Activated CD8-positive, alpha-beta memory T cell treated with anti-CD3 and anti-CD28 coated beads, Interleukin-2, amount 10 ng/mL, durations not matched to agents 7 days and 5 days (primary cell): Measurements from ENCODE around the gene ROMO1. TPM values are rescaled to one million over a fixed set of nuclear protein-coding genes. Genes with fewer than 3 reads are reported as not detected.
"Not testable (repeated sequence)": the region's sequence is repeated elsewhere in the genome, so short reads cannot be mapped to it uniquely, and the experiment has no call there.

Source experiments
- ATAC-seq: fragments of 150-1000 bp; cut with Tn5 transposase; one replicate; pipeline ENCODE4 v1.10.0; 2021; ENCODE audit warnings: moderate library complexity
- CTCF ChIA-PET: fragments of 350-600 bp; sonication (Branson Sonifier 250); formaldehyde crosslinking; loops from one replicate; lab custom pipeline; 2021; ENCODE audit warnings: antibody characterized with exemption; lab: Charles Lee
- DNase-seq: peaks from one replicate; pipeline ENCODE4 v3.0.0-alpha.2; 2020
- H3K27ac Mint-ChIP-seq: one replicate; pipeline ENCODE4 v1.8.0; 2021; ENCODE audit warnings: mild to moderate bottlenecking, mixed read lengths
- H3K27me3 Mint-ChIP-seq: one replicate; pipeline ENCODE4 v1.8.0; 2021; ENCODE audit warnings: mixed read lengths
- H3K36me3 Mint-ChIP-seq: one replicate; pipeline ENCODE4 v1.8.0; 2021; ENCODE audit warnings: mild to moderate bottlenecking, mixed read lengths
- H3K4me1 Mint-ChIP-seq: one replicate; pipeline ENCODE4 v1.8.0; 2021; ENCODE audit warnings: mixed read lengths
- H3K4me3 Mint-ChIP-seq: one replicate; pipeline ENCODE4 v1.8.0; 2021; ENCODE audit warnings: mild to moderate bottlenecking, moderate library complexity, mixed read lengths
- H3K9me3 Mint-ChIP-seq: one replicate; pipeline ENCODE4 v1.8.0; 2022; ENCODE audit warnings: low read depth, mixed read lengths
- total RNA-seq, 2 experiments: library from RNA; stranded (reverse); gene quantifications; one replicate each; pipeline ENCODE4 v1.2.3, GENCODE V29; 2021

ROMO1 gene
- total RNA-seq, 2 experiments from 2014 or later, result 115 to 122 TPM

DNA sequence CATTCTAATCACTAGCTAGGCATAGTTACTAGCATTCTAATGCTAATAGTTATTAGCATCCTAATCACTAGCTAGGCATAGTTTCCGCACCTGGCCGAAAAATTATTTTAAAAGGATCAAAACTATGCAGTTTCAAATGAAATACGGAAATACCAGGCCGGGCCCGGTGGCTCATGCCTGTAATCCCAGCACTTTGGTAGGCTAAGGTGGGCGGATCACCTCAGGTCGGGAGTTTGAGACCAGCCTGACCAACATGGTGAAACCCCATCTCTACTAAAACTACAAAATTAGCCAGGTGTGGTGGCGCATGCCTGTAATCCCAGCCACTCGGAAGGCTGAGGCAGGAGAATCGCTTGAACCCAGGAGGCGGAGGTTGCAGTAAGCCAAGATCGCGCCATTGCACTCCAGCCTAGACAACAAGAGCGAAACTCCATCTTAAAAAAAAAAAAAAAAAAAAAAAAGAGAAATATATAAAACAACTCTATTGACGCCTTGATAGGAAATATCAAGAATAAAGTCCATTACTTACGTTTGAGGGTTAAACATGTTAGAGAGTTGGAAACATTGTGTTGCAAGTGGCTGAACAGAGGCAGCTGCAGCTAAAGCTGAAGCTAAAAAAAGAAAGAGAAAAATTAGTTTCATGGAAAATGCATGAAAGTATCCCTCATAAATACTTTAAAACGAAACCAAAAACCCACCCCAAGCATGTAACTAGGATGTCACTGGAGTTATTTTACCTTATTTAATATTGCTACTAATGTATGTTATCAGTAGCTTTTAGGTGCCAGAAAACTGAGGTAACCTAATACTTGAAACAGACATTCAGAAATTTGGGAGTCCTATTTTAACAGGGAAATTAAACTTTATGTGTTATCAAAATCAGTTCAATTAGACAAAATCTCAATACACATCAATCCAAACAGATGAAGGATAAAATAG lies 7.7 kb downstream of the ROMO1 start:
- CTCF ChIA-PET, result interaction anchor here (0.9 to 2.3 kb wide), 2 partner anchors 8 to 28 kb away, joined by 4 to 8 read pairs; no protein-coding TSS in a partner anchor
- H3K27me3 Mint-ChIP-seq, H3K4me3 Mint-ChIP-seq, H3K9me3 Mint-ChIP-seq, H3K27ac Mint-ChIP-seq, ATAC-seq: not testable (repeated sequence)
- H3K4me1 Mint-ChIP-seq, result peaks cover 47% of the 10 kb centered on the region
- H3K36me3 Mint-ChIP-seq, result peaks cover 73% of the 10 kb centered on the region
- DNase-seq, result peak; percentile 18

GRCh38 chr20:35708502-35708901 lies 9.3 kb downstream of the ROMO1 start:
- H3K4me1 Mint-ChIP-seq, result peaks cover 50% of the 10 kb centered on the region
- no peak overlapping the region for H3K4me3 Mint-ChIP-seq
- H3K27me3 Mint-ChIP-seq, result no peaks in the 10 kb centered on the region
- DNase-seq (no peak), ATAC-seq (no peak)
- no peaks in the 10 kb centered on the region for H3K9me3 Mint-ChIP-seq
- H3K36me3 Mint-ChIP-seq, result peaks cover 71% of the 10 kb centered on the region
- H3K27ac Mint-ChIP-seq, result peak overlapping the region; percentile 18
- CTCF ChIA-PET, result interaction anchor here (1.2 to 2.3 kb wide), 2 partner anchors 19 to 176 kb away, joined by 3 to 7 read pairs; no protein-coding TSS in a partner anchor

DNA sequence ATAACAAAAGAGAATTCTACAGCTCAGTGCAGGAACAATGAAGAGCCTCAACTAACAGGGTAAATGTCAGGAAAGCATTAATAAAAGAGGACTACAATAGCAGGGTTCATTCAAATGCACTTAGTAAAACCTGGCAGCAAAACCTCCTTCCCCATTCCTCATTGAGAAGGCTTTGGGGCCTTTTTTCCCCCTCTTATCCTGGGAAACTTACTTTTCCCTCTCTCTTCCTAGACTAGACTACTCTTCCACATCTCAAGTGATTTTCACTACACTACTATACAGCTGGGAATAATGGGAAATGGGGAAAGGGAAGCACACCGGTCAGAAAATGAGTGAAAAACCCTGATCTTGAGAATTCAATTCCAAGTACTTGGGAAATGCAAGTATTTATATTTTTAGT lies 10.1 kb downstream of the ROMO1 start:
- no peaks in the 10 kb centered on the region for H3K9me3 Mint-ChIP-seq
- H3K4me1 Mint-ChIP-seq, result peaks cover 53% of the 10 kb centered on the region
- DNase-seq (no peak), ATAC-seq (no peak)
- H3K27me3 Mint-ChIP-seq, result no peaks in the 10 kb centered on the region
- CTCF ChIA-PET, result interaction anchor here (0.7 to 5.0 kb wide), 5 partner anchors 8 to 175 kb away, joined by 3 to 28 read pairs (median 5); partner anchors contain the start of genes NFS1 and ROMO1
- H3K36me3 Mint-ChIP-seq, result peaks cover 71% of the 10 kb centered on the region
- peak overlapping the region; percentile 64 for H3K27ac Mint-ChIP-seq
- H3K4me3 Mint-ChIP-seq, result no peak overlapping the region

DNA sequence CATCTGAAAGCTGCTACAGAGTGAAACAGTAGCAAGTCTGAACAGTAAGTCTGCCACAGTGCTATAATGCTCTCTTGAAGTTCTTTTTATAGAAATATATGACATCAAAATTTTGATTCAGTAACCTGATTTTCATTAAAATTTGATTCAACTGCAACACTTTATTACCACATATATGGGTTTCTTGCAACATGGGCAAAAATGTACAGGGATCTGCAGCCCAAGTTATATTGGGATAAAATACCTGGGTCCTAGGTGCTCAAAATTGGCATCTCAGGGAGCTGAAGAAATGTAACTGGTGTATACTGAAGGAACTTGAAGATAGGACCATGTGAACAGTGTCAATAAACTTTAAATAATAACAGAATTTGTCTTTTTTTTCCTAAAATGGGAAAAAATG lies 10.8 kb downstream of the ROMO1 start:
- ATAC-seq (no peak), DNase-seq (no peak)
- no peak overlapping the region for H3K4me3 Mint-ChIP-seq
- peaks cover 50% of the 10 kb centered on the region for H3K4me1 Mint-ChIP-seq
- no peak overlapping the region for H3K27ac Mint-ChIP-seq
- peaks cover 67% of the 10 kb centered on the region for H3K36me3 Mint-ChIP-seq
- CTCF ChIA-PET, result interaction anchor here (0.7 to 5.0 kb wide), 6 partner anchors 8 to 174 kb away, joined by 3 to 28 read pairs (median 4); partner anchors contain the start of genes NFS1 and ROMO1
- H3K27me3 Mint-ChIP-seq, result no peaks in the 10 kb centered on the region
- H3K9me3 Mint-ChIP-seq, result no peaks in the 10 kb centered on the region

- Mint-ChIP-seq H3K27ac (peak overlapping the region; percentile 81), H3K9me3 (no peaks in the 10 kb centered on the region), H3K36me3 (peaks cover 70% of the 10 kb centered on the region), H3K4me3 (peak overlapping the region; percentile 56), H3K4me1 (peaks cover 54% of the 10 kb centered on the region), H3K27me3 (no peaks in the 10 kb centered on the region)
- ATAC-seq, result no peak
- no peak for DNase-seq
- CTCF ChIA-PET, result interaction anchor here (0.8 to 5.0 kb wide), 7 partner anchors 9 to 173 kb away, joined by 3 to 28 read pairs (median 5); partner anchors contain the start of genes NFS1, RBM39 and ROMO1
Measured at GRCh38 chr20:35710884-35711587, 11.8 kb downstream of the ROMO1 start.

- no peak for DNase-seq
- peaks cover 56% of the 10 kb centered on the region for H3K4me1 Mint-ChIP-seq
Measured at GRCh38 chr20:35711588-35712209, 12.5 kb downstream of the ROMO1 start.

GRCh38 chr20:35713120-35713519 lies 13.9 kb downstream of the ROMO1 start:
- H3K27me3 Mint-ChIP-seq, H3K9me3 Mint-ChIP-seq, DNase-seq, H3K4me3 Mint-ChIP-seq, ATAC-seq: not testable (repeated sequence)
- CTCF ChIA-PET, result interaction anchor here (0.8 to 5.0 kb wide), 4 partner anchors 9 to 94 kb away, joined by 3 to 28 read pairs (median 9); partner anchors contain the start of genes NFS1 and ROMO1
- H3K4me1 Mint-ChIP-seq, result peaks cover 61% of the 10 kb centered on the region
- peaks cover 69% of the 10 kb centered on the region for H3K36me3 Mint-ChIP-seq
- H3K27ac Mint-ChIP-seq, result peak overlapping the region; percentile 64

More at GRCh38 chr20:35711588-35712209, 12.5 kb downstream of the ROMO1 start:
- peak; percentile 64 for ATAC-seq
- Mint-ChIP-seq H3K36me3 (peaks cover 69% of the 10 kb centered on the region), H3K27me3 (no peaks in the 10 kb centered on the region), H3K4me3 (peak overlapping the region; percentile 56), H3K27ac (peak overlapping the region; percentile 81), H3K9me3 (no peaks in the 10 kb centered on the region)
- CTCF ChIA-PET, result interaction anchor here (0.8 to 5.0 kb wide), 6 partner anchors 8 to 110 kb away, joined by 3 to 28 read pairs (median 4); partner anchors contain the start of genes NFS1, RBM39 and ROMO1

DNA sequence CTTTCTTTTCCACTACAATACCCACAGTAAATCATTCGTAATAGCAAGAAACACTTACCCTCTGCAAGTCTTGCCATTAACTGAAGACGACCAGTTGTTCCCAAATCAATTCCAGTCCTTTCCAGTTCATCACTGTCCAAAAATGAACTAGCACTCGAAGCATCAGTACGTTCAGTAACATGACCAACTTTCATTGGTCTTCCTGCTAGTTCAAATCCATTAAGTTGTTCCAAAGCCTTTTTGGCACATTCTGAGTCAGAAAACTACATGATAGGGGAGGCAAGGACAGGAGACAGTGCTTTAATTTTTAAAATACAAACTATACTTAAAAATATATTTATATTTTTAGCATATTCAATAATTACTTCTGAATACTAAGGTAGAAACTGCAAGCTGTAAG lies 14.9 kb downstream of the ROMO1 start:
- H3K36me3 Mint-ChIP-seq, result peaks cover 69% of the 10 kb centered on the region
- no peak overlapping the region for H3K4me3 Mint-ChIP-seq
- no peaks in the 10 kb centered on the region for H3K9me3 Mint-ChIP-seq
- H3K27me3 Mint-ChIP-seq, result no peaks in the 10 kb centered on the region
- ATAC-seq, result no peak
- H3K4me1 Mint-ChIP-seq, result peaks cover 57% of the 10 kb centered on the region
- peak overlapping the region; percentile 40 for H3K27ac Mint-ChIP-seq
- CTCF ChIA-PET, result interaction anchor here (0.6 to 5.0 kb wide), 4 partner anchors 8 to 26 kb away, joined by 3 to 28 read pairs (median 10); partner anchors contain the start of genes NFS1 and ROMO1
- no peak for DNase-seq

DNA sequence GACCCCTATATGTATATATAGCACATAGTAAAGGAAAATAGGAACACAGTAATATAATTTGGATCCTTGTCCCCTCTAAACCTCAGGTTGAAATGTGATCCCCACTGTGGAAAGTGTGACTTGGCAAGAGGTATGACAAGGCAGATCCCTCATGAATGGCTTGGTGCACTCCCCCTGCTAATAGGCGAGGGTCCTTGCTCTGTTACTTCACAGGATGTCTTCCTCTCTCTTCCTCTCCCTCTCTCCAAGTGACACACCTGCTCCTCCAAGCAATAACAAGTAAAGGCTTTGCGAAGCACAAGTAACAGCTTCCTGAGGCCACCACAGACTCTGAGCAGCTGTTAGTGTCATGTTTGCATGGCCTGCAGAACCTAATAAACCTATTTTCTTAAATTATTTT lies 16.4 kb downstream of the ROMO1 start:
- Mint-ChIP-seq H3K27me3 (no peaks in the 10 kb centered on the region), H3K27ac (peak overlapping the region; percentile 62), H3K4me1 (peaks cover 55% of the 10 kb centered on the region), H3K36me3 (peaks cover 69% of the 10 kb centered on the region), H3K9me3 (no peaks in the 10 kb centered on the region), H3K4me3 (no peak overlapping the region)
- ATAC-seq (peak; percentile 7), DNase-seq (no peak)
- CTCF ChIA-PET, result interaction anchor here (1.7 kb wide), 1 partner anchor 9 kb away, joined by 4 read pairs; no protein-coding TSS in a partner anchor

- H3K4me1 Mint-ChIP-seq, result peaks cover 51% of the 10 kb centered on the region
- CTCF ChIA-PET, result interaction anchor here (1.0 kb wide), 1 partner anchor 23 kb away, joined by 3 read pairs; no protein-coding TSS in a partner anchor
- no peak overlapping the region for H3K27ac Mint-ChIP-seq
- H3K9me3 Mint-ChIP-seq, result no peaks in the 10 kb centered on the region
- H3K27me3 Mint-ChIP-seq, result no peaks in the 10 kb centered on the region
- DNase-seq, result no peak
- no peak for ATAC-seq
- peaks cover 68% of the 10 kb centered on the region for H3K36me3 Mint-ChIP-seq
- no peak overlapping the region for H3K4me3 Mint-ChIP-seq
Measured at GRCh38 chr20:35716330-35716729, 17.1 kb downstream of the ROMO1 start.

- peaks cover 52% of the 10 kb centered on the region for H3K4me1 Mint-ChIP-seq
- not testable (repeated sequence) for H3K9me3 Mint-ChIP-seq, H3K4me3 Mint-ChIP-seq, H3K27ac Mint-ChIP-seq, ATAC-seq, DNase-seq, H3K27me3 Mint-ChIP-seq
- peaks cover 70% of the 10 kb centered on the region for H3K36me3 Mint-ChIP-seq
- CTCF ChIA-PET, result interaction anchor here (1.7 kb wide), 1 partner anchor 8 kb away, joined by 5 read pairs; no protein-coding TSS in a partner anchor
Measured at GRCh38 chr20:35718321-35718720, 19.1 kb downstream of the ROMO1 start.

DNA sequence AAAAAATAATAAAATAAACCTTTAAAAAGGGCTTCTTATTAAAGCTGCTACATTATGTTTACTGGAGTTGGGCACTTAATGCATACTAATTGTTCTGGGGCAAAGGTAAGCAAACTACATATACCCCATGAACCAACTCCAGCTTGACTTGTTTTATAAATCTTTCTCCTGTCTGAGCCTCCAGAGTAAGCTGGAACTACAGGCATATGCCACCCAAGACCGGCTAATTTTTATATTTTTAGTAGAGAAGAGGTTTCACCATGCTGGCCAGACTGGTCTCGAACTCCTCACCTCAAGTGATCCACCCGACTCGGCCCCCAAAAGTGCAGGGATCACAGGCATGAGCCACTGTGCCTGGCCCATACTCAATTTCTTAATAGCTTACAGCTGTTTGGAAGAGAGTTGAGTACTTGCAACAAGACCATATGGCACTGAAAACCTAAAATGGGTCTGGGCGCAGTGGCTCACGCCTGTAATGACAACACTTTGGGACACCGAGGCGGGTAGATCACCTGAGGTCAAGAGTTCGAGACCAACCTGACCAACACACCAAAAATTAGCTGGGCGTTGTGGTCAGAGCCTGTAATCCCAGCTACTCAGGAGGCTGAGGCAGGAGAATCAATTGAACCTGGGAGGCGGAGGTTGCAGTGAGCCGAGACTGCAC lies 19.9 kb downstream of the ROMO1 start:
- DNase-seq (no peak), ATAC-seq (no peak)
- CTCF ChIA-PET, result interaction anchor here (0.9 to 1.9 kb wide), 4 partner anchors 7 to 100 kb away, joined by 3 to 5 read pairs (median 4); no protein-coding TSS in a partner anchor
- no peaks in the 10 kb centered on the region for H3K9me3 Mint-ChIP-seq
- peaks cover 55% of the 10 kb centered on the region for H3K4me1 Mint-ChIP-seq
- peaks cover 65% of the 10 kb centered on the region for H3K36me3 Mint-ChIP-seq
- no peak overlapping the region for H3K27ac Mint-ChIP-seq
- H3K4me3 Mint-ChIP-seq, result no peak overlapping the region
- no peaks in the 10 kb centered on the region for H3K27me3 Mint-ChIP-seq
